GM12872 (cell line): ENCODE data around the gene CREB3L2.

ENCODE experiments used
- CTCF ChIP-seq: IDR thresholded peaks from 3 replicates; pipeline ENCODE4 v1.5.1; 2011; ENCODE audit warnings: low read depth, mild to moderate bottlenecking, low read length, moderate library complexity; ENCODE audit not compliant: insufficient read depth

Gene CREB3L2

GRCh38 chr7:137992550-137993394 lies 9.1 kb downstream of the CREB3L2 start:
- TF ChIP-seq CTCF, result no peak

- TF ChIP-seq CTCF, result no peak
Observed at GRCh38 chr7:137992104-137992549, 9.8 kb downstream of the CREB3L2 start.

DNA sequence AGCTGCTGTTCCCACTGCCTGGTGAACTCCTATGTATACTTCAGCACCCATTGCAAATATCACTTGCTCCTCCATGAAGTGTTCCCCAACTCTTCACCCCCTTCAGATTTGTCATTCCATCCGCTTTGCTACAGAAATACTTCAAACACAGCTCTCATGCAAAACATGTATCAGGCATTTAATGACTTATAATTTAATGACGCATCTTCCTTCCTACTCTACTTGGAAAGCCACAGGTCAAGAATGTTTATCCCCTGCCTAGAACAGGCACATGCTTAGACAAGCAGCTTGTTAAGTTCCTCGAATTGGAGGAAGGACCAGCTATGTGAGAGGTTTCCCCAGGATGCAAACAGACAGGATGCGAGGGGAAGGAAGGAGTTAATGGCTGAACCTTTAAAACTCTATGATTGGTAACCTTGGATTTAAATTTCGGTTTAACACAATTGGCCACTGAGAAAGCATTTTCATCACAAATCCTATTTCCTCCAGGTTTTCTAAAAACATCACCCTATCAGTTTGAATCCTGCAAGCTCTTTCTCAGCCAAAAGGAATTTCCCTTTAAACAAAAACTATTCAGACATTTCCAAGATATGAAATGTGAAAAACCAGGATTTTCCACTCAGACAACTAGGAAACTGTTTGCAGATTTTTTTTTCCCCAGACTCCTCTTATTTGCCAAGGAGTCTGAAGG lies 11.5 kb downstream of the CREB3L2 start:
- no peak for TF ChIP-seq CTCF

DNA sequence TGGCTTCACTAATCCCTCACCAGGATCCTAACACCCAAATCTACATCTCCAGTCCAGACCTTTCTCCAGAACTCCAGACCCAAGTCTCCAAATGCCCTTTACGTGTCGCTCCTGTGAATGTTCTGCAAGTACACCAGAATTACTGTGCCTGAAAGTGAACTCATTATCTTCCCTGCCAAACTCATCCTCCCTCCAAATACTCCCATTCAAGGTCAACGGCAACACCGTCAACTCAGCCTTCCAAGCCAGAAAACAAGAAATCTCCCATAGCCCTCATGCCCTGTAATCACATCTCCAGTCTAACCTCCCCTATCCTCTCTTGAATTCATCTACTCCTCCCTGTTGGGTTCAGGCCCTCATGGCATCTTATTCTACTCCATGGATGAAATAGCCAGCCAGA lies 12.3 kb downstream of the CREB3L2 start:
- no peak for TF ChIP-seq CTCF

DNA sequence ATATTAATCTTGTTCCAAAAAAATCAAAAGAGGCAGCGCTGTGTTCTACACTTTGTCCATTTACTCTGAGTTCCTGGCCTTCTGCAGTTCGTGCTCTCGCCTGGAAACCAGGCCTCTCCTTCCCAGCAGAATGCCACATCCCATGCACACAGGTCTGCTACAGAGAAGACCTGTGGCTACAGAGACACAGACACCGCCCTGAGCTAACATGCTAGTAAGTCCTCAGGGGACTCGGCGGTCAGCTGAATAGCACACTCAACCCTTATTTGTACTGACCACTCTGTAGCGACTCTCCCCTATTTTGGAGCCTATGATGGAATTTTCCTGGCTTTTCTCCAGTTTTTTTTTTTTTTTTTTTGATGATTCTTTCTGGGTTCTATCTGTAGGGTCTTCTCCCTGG lies 12.8 kb downstream of the CREB3L2 start:
- TF ChIP-seq CTCF, result no peak

DNA sequence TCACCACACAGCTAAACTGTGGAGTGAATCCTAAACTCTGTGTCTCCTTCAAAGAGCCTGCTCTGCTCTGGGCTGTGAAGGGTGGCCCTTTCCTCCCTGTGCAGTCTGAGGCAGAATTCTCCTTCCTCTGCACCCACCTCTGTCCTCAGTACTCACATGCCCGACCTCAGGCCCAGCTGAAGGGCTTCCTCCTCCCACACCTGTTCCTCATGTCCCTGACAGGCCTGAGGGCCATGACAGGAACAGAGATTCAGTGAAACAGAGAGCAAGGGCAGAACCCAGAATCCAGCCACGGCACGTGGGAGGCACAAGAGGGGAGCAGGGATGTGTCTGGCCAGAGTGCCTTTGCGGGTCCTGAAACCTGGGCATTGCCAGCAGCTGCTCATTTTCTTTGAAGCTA lies 13.9 kb downstream of the CREB3L2 start:
- no peak for TF ChIP-seq CTCF

DNA sequence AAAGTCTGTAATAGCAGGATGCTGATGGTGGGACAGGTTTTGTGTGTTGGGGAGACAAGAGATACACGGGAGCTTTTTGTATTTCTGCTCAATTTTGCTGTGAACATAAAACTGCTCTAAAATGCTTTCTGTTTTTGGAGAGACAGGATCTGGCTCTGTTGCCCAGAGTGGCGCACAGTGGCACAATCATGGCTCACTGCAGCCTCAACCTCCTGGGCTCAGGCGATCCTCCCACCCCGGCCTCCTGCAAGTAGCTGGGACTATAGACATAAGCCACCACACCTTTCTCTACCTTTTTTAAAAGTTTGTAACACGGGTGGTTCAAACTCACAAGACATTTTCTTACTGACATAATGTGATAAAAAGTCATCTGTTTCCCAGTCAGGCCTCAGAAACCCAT lies 14.3 kb downstream of the CREB3L2 start:
- no peak for TF ChIP-seq CTCF
